ENCODE measurements around the gene STX17. TPM values are rescaled to one million over a fixed set of nuclear protein-coding genes. Genes with fewer than 3 reads are reported as not detected.

Gene STX17
- total and polyA plus RNA-seq, 8 donors = 4.0 to 27.9 (median 21.8) TPM

GRCh38 chr9:99955606-99956005, 49.2 kb downstream of the STX17 start:
- no peaks in the 10 kb centered on the region for H3K4me1 ChIP-seq
- H3K9me3 ChIP-seq = no peaks in the 10 kb centered on the region
- intact Hi-C loops (cut with DNase I) = no loop called here
- no peak for TF ChIP-seq CTCF (IDR thresholded peaks at IDR 0.05)
- WGBS, 2 donors = 82 to 84% methylated on average over 4 of the region's 4 CpGs
- FAIRE-seq = no peak
- H3K27ac ChIP-seq = no peak overlapping the region
- H3K36me3 ChIP-seq = peaks cover 0 to 8% (median 0%) of the 10 kb centered on the region in 3 donors
- H3K27me3 ChIP-seq = no peaks in the 10 kb centered on the region
- ATAC-seq = no peak
- DNase-seq = no peak
- no peak overlapping the region for H3K4me3 ChIP-seq

GRCh38 chr9:99962680-99963261, 56.3 kb downstream of the STX17 start:
- intact Hi-C loops (cut with DNase I) = loop anchor here in 1 of 3 donors (10.0 kb wide), 1 partner anchor 58 kb away; the partner anchor contains the start of gene STX17
- TF ChIP-seq CTCF (IDR thresholded peaks at IDR 0.05) = no peak
- H3K4me1 ChIP-seq = no peaks in the 10 kb centered on the region
- no peak for FAIRE-seq
- no peak overlapping the region for H3K4me3 ChIP-seq
- H3K27ac ChIP-seq = no peak overlapping the region
- H3K27me3 ChIP-seq = no peaks in the 10 kb centered on the region
- no peak for ATAC-seq
- 95 to 98% methylated on average over 1 of the region's 1 CpG for WGBS, 2 donors
- peaks cover 0 to 5% (median 0%) of the 10 kb centered on the region in 3 donors for H3K36me3 ChIP-seq
- DNase-seq = no peak
- H3K9me3 ChIP-seq = no peaks in the 10 kb centered on the region

DNA sequence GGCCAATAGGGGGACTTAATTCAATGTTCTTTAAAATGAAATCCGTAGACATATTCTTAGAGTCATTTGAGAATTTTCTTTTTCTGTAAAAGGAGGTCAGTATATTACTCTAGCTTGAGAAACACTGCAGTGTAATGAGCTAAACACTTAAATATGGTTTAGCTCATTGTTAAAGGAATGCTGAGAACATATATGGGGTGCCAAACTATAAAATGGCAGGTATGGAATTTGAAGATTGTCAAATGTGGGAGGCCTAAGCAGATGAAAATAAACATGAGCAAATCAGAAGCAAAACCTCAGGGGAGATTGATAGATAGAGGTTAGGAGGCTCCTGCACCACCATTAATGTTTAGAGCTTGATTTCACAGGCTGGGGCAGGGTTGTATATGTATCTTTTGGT, 57.9 kb downstream of the STX17 start:
- Histone ChIP-seq H3K4me3 (no peak overlapping the region), H3K27me3 (no peaks in the 10 kb centered on the region), H3K36me3 (peaks cover 0 to 12% (median 0%) of the 10 kb centered on the region in 3 donors), H3K4me1 (no peaks in the 10 kb centered on the region), H3K27ac (no peak overlapping the region), H3K9me3 (no peaks in the 10 kb centered on the region)
- FAIRE-seq (no peak), DNase-seq (no peak), ATAC-seq (no peak)
- intact Hi-C loops (cut with DNase I) = loop anchor here in 1 of 3 donors (10.0 kb wide), 1 partner anchor 60 kb away; the partner anchor contains the start of gene STX17
- no peak for TF ChIP-seq CTCF (IDR thresholded peaks at IDR 0.05)
- 93 to 98% methylated on average over 1 of the region's 1 CpG for WGBS, 2 donors

DNA sequence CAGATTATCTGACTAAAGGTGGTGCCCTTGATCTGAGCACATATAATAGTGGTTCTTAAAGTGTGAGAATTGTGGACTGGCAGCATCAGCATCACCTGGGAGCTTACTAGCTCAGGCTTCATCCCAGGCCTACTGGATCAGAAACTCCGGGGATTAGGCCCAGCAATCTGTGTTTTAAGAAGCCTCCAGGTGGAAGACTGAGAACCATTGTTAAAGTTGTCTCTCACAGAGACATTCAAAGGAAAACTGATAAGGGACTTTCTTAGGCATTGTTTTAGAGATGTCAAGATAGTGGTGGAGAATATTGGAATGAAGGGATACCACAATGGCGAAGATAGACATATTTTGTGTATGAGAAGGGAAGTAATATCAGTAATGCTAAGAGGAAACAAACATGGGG, 59.5 kb downstream of the STX17 start:
- DNase-seq (no peak), FAIRE-seq (no peak), ATAC-seq (no peak)
- TF ChIP-seq CTCF (IDR thresholded peaks at IDR 0.05) = no peak
- Histone ChIP-seq H3K9me3 (no peaks in the 10 kb centered on the region), H3K27me3 (no peaks in the 10 kb centered on the region), H3K4me1 (no peaks in the 10 kb centered on the region), H3K27ac (no peak overlapping the region), H3K4me3 (no peak overlapping the region), H3K36me3 (peaks cover 0 to 17% (median 0%) of the 10 kb centered on the region in 3 donors)
- intact Hi-C loops (cut with DNase I) = loop anchor here in 1 of 3 donors (10.0 kb wide), 1 partner anchor 61 kb away; the partner anchor contains the start of gene STX17
- 96 to 97% methylated on average over 2 of the region's 2 CpGs for WGBS, 2 donors

- FAIRE-seq (no peak), ATAC-seq (peak; percentile 49 to 82 (median 64)), DNase-seq (no peak)
- no peak overlapping the region for H3K27ac ChIP-seq
- peaks cover 0 to 15% (median 0%) of the 10 kb centered on the region in 3 donors for H3K36me3 ChIP-seq
- TF ChIP-seq CTCF (IDR thresholded peaks at IDR 0.05) = no peak
- no peak overlapping the region for H3K4me3 ChIP-seq
- WGBS, 2 donors = 56 to 74% methylated on average over 2 of the region's 2 CpGs
- H3K27me3 ChIP-seq = no peaks in the 10 kb centered on the region
- H3K4me1 ChIP-seq = no peaks in the 10 kb centered on the region
- H3K9me3 ChIP-seq = no peaks in the 10 kb centered on the region
- intact Hi-C loops (cut with DNase I) = loop anchor here in 1 of 3 donors (10.0 kb wide), 1 partner anchor 62 kb away; the partner anchor contains the start of gene STX17
Observed at GRCh38 chr9:99966716-99967115, 60.3 kb downstream of the STX17 start.

Measured in pancreas (tissue), 10 donors.